ENCODE results near the gene SGIP1. TPM values are rescaled to one million over a fixed set of nuclear protein-coding genes. Genes with fewer than 3 reads are reported as not detected.

Gene SGIP1
- total and polyA plus RNA-seq, 7 donors: 0.74 to 3.7 (median 1.0) TPM

DNA sequence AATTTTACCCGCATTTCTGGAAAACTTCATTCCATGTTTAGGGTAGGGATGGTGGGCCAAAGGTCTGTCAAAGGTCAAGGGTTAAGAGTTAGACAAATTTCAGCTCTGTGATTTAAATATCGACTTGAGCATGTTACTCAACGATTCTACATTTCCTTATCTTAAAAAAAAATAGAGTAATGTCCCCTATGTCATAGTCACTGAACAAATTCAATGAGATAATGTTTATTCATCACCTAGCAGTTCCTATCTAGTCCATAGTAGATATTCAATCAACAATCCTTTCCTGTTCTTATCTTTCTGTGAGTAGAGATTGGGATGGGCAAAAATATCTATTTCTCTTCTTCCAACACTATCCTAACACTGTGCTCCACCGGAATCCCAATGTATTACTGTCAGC lies 217.2 kb downstream of the SGIP1 start:
- no peaks in the 10 kb centered on the region for H3K36me3 ChIP-seq (ENCODE audit: insufficient read depth in 1 of 2, low read depth in 1 of 2)
- peak overlapping the region; percentile 40 for H3K27ac ChIP-seq
- ATAC-seq: no peak
- intact Hi-C loops (cut with DNase I): no loop called here
- H3K4me3 ChIP-seq: no peak overlapping the region
- peaks cover 0 to 14% (median 0%) of the 10 kb centered on the region in 3 donors for H3K27me3 ChIP-seq (ENCODE audit: insufficient read depth in 3 of 3, low read length in 2 of 3)
- no peak for DNase-seq
- H3K4me1 ChIP-seq: no peaks in the 10 kb centered on the region
- WGBS, 3 donors: 89 to 90% (median 90%) methylated on average over 4 of the region's 4 CpGs
- no peaks in the 10 kb centered on the region for H3K9me3 ChIP-seq
- TF ChIP-seq, protein P1, sequence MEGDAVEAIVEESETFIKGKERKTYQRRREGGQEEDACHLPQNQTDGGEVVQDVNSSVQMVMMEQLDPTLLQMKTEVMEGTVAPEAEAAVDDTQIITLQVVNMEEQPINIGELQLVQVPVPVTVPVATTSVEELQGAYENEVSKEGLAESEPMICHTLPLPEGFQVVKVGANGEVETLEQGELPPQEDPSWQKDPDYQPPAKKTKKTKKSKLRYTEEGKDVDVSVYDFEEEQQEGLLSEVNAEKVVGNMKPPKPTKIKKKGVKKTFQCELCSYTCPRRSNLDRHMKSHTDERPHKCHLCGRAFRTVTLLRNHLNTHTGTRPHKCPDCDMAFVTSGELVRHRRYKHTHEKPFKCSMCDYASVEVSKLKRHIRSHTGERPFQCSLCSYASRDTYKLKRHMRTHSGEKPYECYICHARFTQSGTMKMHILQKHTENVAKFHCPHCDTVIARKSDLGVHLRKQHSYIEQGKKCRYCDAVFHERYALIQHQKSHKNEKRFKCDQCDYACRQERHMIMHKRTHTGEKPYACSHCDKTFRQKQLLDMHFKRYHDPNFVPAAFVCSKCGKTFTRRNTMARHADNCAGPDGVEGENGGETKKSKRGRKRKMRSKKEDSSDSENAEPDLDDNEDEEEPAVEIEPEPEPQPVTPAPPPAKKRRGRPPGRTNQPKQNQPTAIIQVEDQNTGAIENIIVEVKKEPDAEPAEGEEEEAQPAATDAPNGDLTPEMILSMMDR (IDR thresholded peaks at IDR 0.05): no peak

DNA sequence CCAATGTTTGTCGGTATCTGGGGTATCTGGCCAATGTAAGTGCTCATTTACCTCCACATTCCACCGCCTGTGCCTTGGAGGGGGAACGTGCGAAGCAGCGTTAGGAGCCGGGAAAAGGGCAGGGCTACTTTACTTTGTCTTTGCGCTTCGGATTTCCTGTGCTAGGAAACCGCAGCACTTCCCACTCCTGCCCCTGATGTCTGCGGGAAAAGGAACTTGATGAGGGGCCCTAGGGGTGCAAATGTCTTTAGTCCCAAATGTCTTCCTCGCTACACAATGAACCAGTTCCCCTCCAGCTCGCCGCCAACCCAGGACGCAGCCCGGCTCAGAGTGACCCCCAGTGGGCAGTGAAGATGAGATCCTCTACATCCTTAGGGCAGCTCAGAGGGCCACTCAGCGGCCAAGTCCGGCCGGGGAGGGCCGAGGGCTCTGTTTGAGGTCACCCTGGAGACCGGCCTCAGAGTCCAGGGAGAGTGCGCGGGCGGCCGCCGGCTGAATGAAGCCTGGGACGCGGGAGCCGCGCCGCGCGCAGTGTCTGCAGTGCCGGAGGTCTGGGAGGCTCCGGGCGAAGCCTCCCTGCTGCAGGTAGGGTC lies 218.1 kb downstream of the SGIP1 start, which contains the start of gene DYNLT5:
Gene DYNLT5 (plus strand): TSS at position 460 of the 593 bp plus-strand sequence. CDS start 2,200 bp downstream, outside the sequence.
- 9 to 12% (median 9%) methylated on average over 31 to 35 of the region's 35 CpGs for WGBS, 3 donors
- Histone ChIP-seq H3K4me3 (peak within 1 kb of the TSS; percentile 59), H3K27me3 (ENCODE audit: insufficient read depth in 3 of 3, low read length in 2 of 3) (peaks cover 0 to 14% (median 0%) of the 10 kb centered on the region in 3 donors), H3K36me3 (ENCODE audit: insufficient read depth in 1 of 2, low read depth in 1 of 2) (no peaks in the 10 kb centered on the region), H3K4me1 (no peaks in the 10 kb centered on the region), H3K9me3 (no peaks in the 10 kb centered on the region), H3K27ac (peak within 1 kb of the TSS; percentile 40)
- DNase-seq (peak; percentile 57 to 72), ATAC-seq (peak; percentile 53 to 77 (median 74))
- intact Hi-C loops (cut with DNase I): no loop called here
- TF ChIP-seq, protein P1 (IDR thresholded peaks at IDR 0.05): peak; percentile 8

DNA sequence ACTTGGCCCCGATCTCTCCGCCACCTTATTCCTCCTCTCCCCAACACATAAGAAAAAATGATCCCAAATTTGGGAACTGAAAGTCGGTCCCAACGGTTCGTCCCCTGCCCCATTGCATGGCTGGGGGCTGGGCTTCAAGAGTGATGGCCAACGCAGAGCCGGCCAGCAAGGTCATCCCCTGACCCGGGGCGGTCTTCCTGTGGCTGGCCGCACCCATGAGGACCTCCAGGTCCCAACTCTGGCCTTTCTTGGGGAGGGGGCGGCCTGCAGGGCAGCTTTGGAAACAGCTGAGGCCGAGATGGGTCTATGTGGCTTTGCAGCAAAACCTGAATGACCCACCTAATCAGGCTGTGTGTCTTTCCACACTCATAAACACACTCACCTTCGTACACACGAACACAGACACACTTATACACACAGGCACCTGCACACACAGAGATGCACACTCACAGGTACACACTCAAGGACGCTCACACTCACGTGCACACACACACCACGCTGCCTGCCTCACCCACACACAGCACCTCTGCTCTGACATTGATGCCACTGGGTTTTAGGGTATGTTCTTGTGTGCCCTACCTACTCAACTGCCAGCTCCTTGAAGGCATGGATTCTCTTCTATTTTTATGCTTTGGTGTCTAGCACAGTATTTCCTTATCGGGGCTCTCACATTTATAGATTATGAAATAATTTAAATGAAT lies 218.9 kb downstream of the SGIP1 start:
- Histone ChIP-seq H3K27ac (peak overlapping the region; percentile 32), H3K9me3 (no peaks in the 10 kb centered on the region), H3K4me1 (peaks cover 3% of the 10 kb centered on the region), H3K27me3 (ENCODE audit: insufficient read depth in 3 of 3, low read length in 2 of 3) (peaks cover 0 to 14% (median 0%) of the 10 kb centered on the region in 3 donors), H3K36me3 (ENCODE audit: insufficient read depth in 1 of 2, low read depth in 1 of 2) (no peaks in the 10 kb centered on the region), H3K4me3 (peak overlapping the region; percentile 59)
- no peak for DNase-seq
- TF ChIP-seq, protein P1 (IDR thresholded peaks at IDR 0.05): no peak
- 46 to 47% (median 46%) methylated on average over 18 of the region's 18 CpGs for WGBS, 3 donors
- intact Hi-C loops (cut with DNase I): no loop called here
- peak in 2 of 4 donors; percentile 11 to 15 for ATAC-seq

DNA sequence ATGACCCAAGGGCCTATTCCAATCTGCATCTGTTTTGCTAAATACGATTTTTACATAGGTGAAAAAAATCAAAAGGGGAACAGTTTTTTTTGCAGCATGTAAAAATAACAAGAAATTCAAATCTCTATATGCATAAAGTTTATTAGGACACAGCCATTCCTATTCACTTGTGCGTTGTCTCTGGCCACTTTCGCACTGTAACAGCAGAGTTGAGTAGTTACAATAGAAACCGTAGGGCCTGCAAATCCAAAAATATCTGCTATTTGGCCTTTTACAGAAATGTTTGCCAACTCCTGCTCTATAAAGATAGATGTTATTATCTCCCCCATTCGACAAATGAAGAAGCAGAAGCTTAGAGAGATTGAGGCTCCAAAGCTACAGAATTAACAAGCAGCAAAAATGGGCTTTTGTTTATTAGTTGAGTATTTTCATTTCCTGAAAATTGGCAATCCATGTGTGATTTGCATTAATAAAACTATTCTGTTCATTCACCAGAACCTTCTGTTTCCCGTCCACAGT lies 223.8 kb downstream of the SGIP1 start:
- intact Hi-C loops (cut with DNase I): no loop called here
- ATAC-seq (no peak), DNase-seq (no peak)
- Histone ChIP-seq H3K27me3 (ENCODE audit: insufficient read depth in 3 of 3, low read length in 2 of 3) (peaks cover 0 to 7% (median 0%) of the 10 kb centered on the region in 3 donors), H3K36me3 (ENCODE audit: insufficient read depth in 1 of 2, low read depth in 1 of 2) (no peaks in the 10 kb centered on the region), H3K4me1 (peaks cover 8% of the 10 kb centered on the region), H3K9me3 (no peaks in the 10 kb centered on the region), H3K27ac (peak overlapping the region; percentile 19), H3K4me3 (no peak overlapping the region)
- TF ChIP-seq, protein P1 (IDR thresholded peaks at IDR 0.05): no peak
- 45 to 50% (median 46%) methylated on average over 6 of the region's 6 CpGs for WGBS, 3 donors
